Measurements from ENCODE around the gene IL27RA. TPM values are rescaled to one million over a fixed set of nuclear protein-coding genes. Genes with fewer than 3 reads are reported as not detected.

The IL27RA gene
- total and polyA plus RNA-seq, 3 experiments from 2014 or later, result 71.4 to 83.4 (median 73.6) TPM

GRCh38 chr19:14091081-14091812 lies 59.7 kb downstream of the IL27RA start:
- Histone ChIP-seq H3K4me3 (ENCODE audit: low read length) (peak overlapping the region; percentile 89), H3K4me1 (ENCODE audit: insufficient read depth, low read length) (peaks cover 14% of the 10 kb centered on the region), H3K27ac (ENCODE audit: low read depth, low read length) (peak overlapping the region; percentile 59), H3K9me3 (ENCODE audit: low read length) (no peaks in the 10 kb centered on the region), H3K36me3 (ENCODE audit: insufficient read depth, low read length) (no peaks in the 10 kb centered on the region), H3K27me3 (ENCODE audit: insufficient read depth, low read length, poor library complexity, severe bottlenecking) (no peaks in the 10 kb centered on the region)
- ChIA-PET POLR2A (no interaction called here), CTCF (interaction anchor here (0.9 to 1.4 kb wide), 3 partner anchors 23 to 212 kb away, joined by 3 to 7 read pairs (median 3); partner anchors contain the start of gene ASF1B)
- peak overlapping the region; percentile 88 to 100 (median 99) for H3K4me3 Mint-ChIP-seq
- H3K9me3 Mint-ChIP-seq, result peaks cover 0 to 7% (median 0%) of the 10 kb centered on the region in 5 donors
- peak in 4 of 5 donors; percentile 41 to 87 (median 80) for DNase-seq
- H3K36me3 Mint-ChIP-seq, result peaks cover 0 to 21% (median 5%) of the 10 kb centered on the region in 3 donors
- H3K4me1 Mint-ChIP-seq, result peaks cover 10 to 24% (median 13%) of the 10 kb centered on the region in 3 donors
- peaks cover 0 to 4% of the 10 kb centered on the region in 2 donors for H3K27me3 Mint-ChIP-seq
- H3K27ac Mint-ChIP-seq, result peak overlapping the region; percentile 94 to 99 (median 98)

- Mint-ChIP-seq H3K27me3 (peaks cover 0 to 4% of the 10 kb centered on the region in 2 donors), H3K36me3 (peaks cover 0 to 26% (median 8%) of the 10 kb centered on the region in 3 donors), H3K4me3 (peak overlapping the region; percentile 88 to 100 (median 99)), H3K4me1 (peaks cover 10 to 24% (median 13%) of the 10 kb centered on the region in 3 donors), H3K27ac (peak overlapping the region; percentile 94 to 99 (median 98)), H3K9me3 (peaks cover 0 to 7% (median 0%) of the 10 kb centered on the region in 5 donors)
- H3K9me3 ChIP-seq (ENCODE audit: low read length), result no peaks in the 10 kb centered on the region
- POLR2A ChIA-PET, result interaction anchor here (0.5 to 0.8 kb wide), 2 partner anchors 11 to 21 kb away, joined by 5 to 17 read pairs; no protein-coding TSS in a partner anchor
- H3K27me3 ChIP-seq (ENCODE audit: insufficient read depth, low read length, poor library complexity, severe bottlenecking), result no peaks in the 10 kb centered on the region
- H3K4me3 ChIP-seq (ENCODE audit: low read length), result peak overlapping the region; percentile 89
- H3K4me1 ChIP-seq (ENCODE audit: insufficient read depth, low read length), result peaks cover 14% of the 10 kb centered on the region
- no peaks in the 10 kb centered on the region for H3K36me3 ChIP-seq (ENCODE audit: insufficient read depth, low read length)
- peak overlapping the region; percentile 59 for H3K27ac ChIP-seq (ENCODE audit: low read depth, low read length)
- CTCF ChIA-PET, result interaction anchor here (0.9 to 1.4 kb wide), 3 partner anchors 22 to 212 kb away, joined by 3 to 7 read pairs (median 3); partner anchors contain the start of gene ASF1B
- DNase-seq, result peak in 1 of 5 donors; percentile 9
Observed at GRCh38 chr19:14091813-14092462, 60.4 kb downstream of the IL27RA start.

- Histone ChIP-seq H3K36me3 (ENCODE audit: insufficient read depth, low read length) (no peaks in the 10 kb centered on the region), H3K27me3 (ENCODE audit: insufficient read depth, low read length, poor library complexity, severe bottlenecking) (no peaks in the 10 kb centered on the region), H3K4me1 (ENCODE audit: insufficient read depth, low read length) (peaks cover 14% of the 10 kb centered on the region), H3K27ac (ENCODE audit: low read depth, low read length) (no peak overlapping the region), H3K9me3 (ENCODE audit: low read length) (no peaks in the 10 kb centered on the region), H3K4me3 (ENCODE audit: low read length) (no peak overlapping the region)
- ChIA-PET POLR2A (interaction anchor here (0.7 to 1.3 kb wide), 2 partner anchors 12 to 1456 kb away, joined by 3 to 4 read pairs; no protein-coding TSS in a partner anchor), CTCF (interaction anchor here (1.5 to 2.8 kb wide), 3 partner anchors 23 to 43 kb away, joined by 3 to 12 read pairs (median 3); partner anchors contain the start of gene ASF1B)
- Mint-ChIP-seq H3K9me3 (peaks cover 0 to 7% (median 0%) of the 10 kb centered on the region in 5 donors), H3K27ac (peak overlapping the region in 5 of 8 donors; percentile 0 to 88 (median 63)), H3K27me3 (peaks cover 0 to 4% of the 10 kb centered on the region in 2 donors), H3K36me3 (peaks cover 0 to 31% (median 7%) of the 10 kb centered on the region in 3 donors), H3K4me3 (peak overlapping the region; percentile 42 to 70 (median 63)), H3K4me1 (peaks cover 10 to 23% (median 13%) of the 10 kb centered on the region in 3 donors)
- DNase-seq, result no peak
Observed at GRCh38 chr19:14093117-14093823, 61.7 kb downstream of the IL27RA start.

GRCh38 chr19:14094854-14095253 lies 63.3 kb downstream of the IL27RA start:
- H3K9me3 ChIP-seq (ENCODE audit: low read length), result no peaks in the 10 kb centered on the region
- H3K36me3 Mint-ChIP-seq, result peaks cover 0 to 22% (median 2%) of the 10 kb centered on the region in 3 donors
- no peaks in the 10 kb centered on the region for H3K36me3 ChIP-seq (ENCODE audit: insufficient read depth, low read length)
- peaks cover 8% of the 10 kb centered on the region for H3K4me1 ChIP-seq (ENCODE audit: insufficient read depth, low read length)
- H3K4me3 ChIP-seq (ENCODE audit: low read length), result no peak overlapping the region
- H3K4me1 Mint-ChIP-seq, result peaks cover 6 to 15% (median 10%) of the 10 kb centered on the region in 3 donors
- peak overlapping the region in 3 of 8 donors; percentile 2 to 93 (median 65) for H3K27ac Mint-ChIP-seq
- H3K9me3 Mint-ChIP-seq, result peaks cover 0 to 7% (median 0%) of the 10 kb centered on the region in 5 donors
- no peaks in the 10 kb centered on the region for H3K27me3 ChIP-seq (ENCODE audit: insufficient read depth, low read length, poor library complexity, severe bottlenecking)
- peaks cover 0 to 4% of the 10 kb centered on the region in 2 donors for H3K27me3 Mint-ChIP-seq
- DNase-seq, result no peak
- peak overlapping the region in 1 of 7 donors; percentile 26 for H3K4me3 Mint-ChIP-seq
- POLR2A ChIA-PET, result interaction anchor here (1.3 kb wide), 1 partner anchor 14 kb away, joined by 4 read pairs; no protein-coding TSS in a partner anchor
- CTCF ChIA-PET, result interaction anchor here (1.5 to 2.8 kb wide), 3 partner anchors 12 to 41 kb away, joined by 3 to 12 read pairs (median 3); partner anchors contain the start of gene ASF1B
- no peak overlapping the region for H3K27ac ChIP-seq (ENCODE audit: low read depth, low read length)

- POLR2A ChIA-PET, result interaction anchor here (0.7 to 0.8 kb wide), 2 partner anchors 10 to 20 kb away, joined by 3 read pairs; no protein-coding TSS in a partner anchor
- peaks cover 8% of the 10 kb centered on the region for H3K4me1 ChIP-seq (ENCODE audit: insufficient read depth, low read length)
- CTCF ChIA-PET, result interaction anchor here (0.6 to 1.5 kb wide), 4 partner anchors 11 to 437 kb away, joined by 3 to 4 read pairs (median 3); partner anchors contain the start of gene ASF1B
- Mint-ChIP-seq H3K4me1 (peaks cover 6 to 13% (median 9%) of the 10 kb centered on the region in 3 donors), H3K36me3 (peaks cover 5 to 30% (median 6%) of the 10 kb centered on the region in 3 donors), H3K4me3 (no peak overlapping the region), H3K9me3 (peaks cover 0 to 7% (median 0%) of the 10 kb centered on the region in 5 donors), H3K27me3 (peaks cover 0 to 1% of the 10 kb centered on the region in 2 donors), H3K27ac (no peak overlapping the region)
- H3K27ac ChIP-seq (ENCODE audit: low read depth, low read length), result no peak overlapping the region
- DNase-seq, result no peak
- H3K4me3 ChIP-seq (ENCODE audit: low read length), result no peak overlapping the region
- peaks cover 4% of the 10 kb centered on the region for H3K36me3 ChIP-seq (ENCODE audit: insufficient read depth, low read length)
- no peaks in the 10 kb centered on the region for H3K27me3 ChIP-seq (ENCODE audit: insufficient read depth, low read length, poor library complexity, severe bottlenecking)
- no peaks in the 10 kb centered on the region for H3K9me3 ChIP-seq (ENCODE audit: low read length)
Observed at GRCh38 chr19:14096272-14096992, 64.9 kb downstream of the IL27RA start.

- H3K27me3 ChIP-seq (ENCODE audit: insufficient read depth, low read length, poor library complexity, severe bottlenecking), result no peaks in the 10 kb centered on the region
- Mint-ChIP-seq H3K27me3 (no peaks in the 10 kb centered on the region), H3K4me1 (peaks cover 0 to 5% (median 1%) of the 10 kb centered on the region in 3 donors), H3K36me3 (peaks cover 5 to 36% (median 6%) of the 10 kb centered on the region in 3 donors), H3K9me3 (peaks cover 0 to 7% (median 0%) of the 10 kb centered on the region in 5 donors), H3K4me3 (peak overlapping the region in 1 of 7 donors; percentile 38), H3K27ac (no peak overlapping the region)
- POLR2A ChIA-PET, result no interaction called here
- no peak overlapping the region for H3K4me3 ChIP-seq (ENCODE audit: low read length)
- DNase-seq, result no peak
- H3K27ac ChIP-seq (ENCODE audit: low read depth, low read length), result no peak overlapping the region
- CTCF ChIA-PET, result interaction anchor here (1.4 kb wide), 1 partner anchor 39 kb away, joined by 5 read pairs; no protein-coding TSS in a partner anchor
- H3K9me3 ChIP-seq (ENCODE audit: low read length), result no peaks in the 10 kb centered on the region
- H3K4me1 ChIP-seq (ENCODE audit: insufficient read depth, low read length), result no peaks in the 10 kb centered on the region
- peaks cover 10% of the 10 kb centered on the region for H3K36me3 ChIP-seq (ENCODE audit: insufficient read depth, low read length)
Observed at GRCh38 chr19:14097532-14098151, 66.1 kb downstream of the IL27RA start.

All from CD8-positive, alpha-beta memory T cell (primary cell).